PC-3 (cell line): Measurements from ENCODE around the gene ZNF628. TPM values are rescaled to one million over a fixed set of nuclear protein-coding genes. Genes with fewer than 3 reads are reported as not detected.

ENCODE experiments used
- ATAC-seq: fragments of 200-7000 bp; cut with Tn5 transposase; 2 replicates; pipeline ENCODE4 v1.9.1; 2020; ENCODE audit warnings: mild to moderate bottlenecking, moderate library complexity
- BruUV-seq: library from RNA; stranded (reverse); fragments of 400-500 nt; replicated peaks from 2 replicates; lab custom pipeline; 2021; lab: Mats Ljungman, UMichigan
- CTCF ChIA-PET: fragments of 300-600 bp; sonication (Branson Sonifier 250); formaldehyde crosslinking; loops from one replicate; lab custom pipeline; 2022; ENCODE audit warnings: antibody characterized with exemption; lab: Charles Lee
- POLR2A ChIA-PET: fragments of 300-600 bp; sonication (Branson Sonifier 250); formaldehyde crosslinking; loops from one replicate; lab custom pipeline; 2022; ENCODE audit warnings: antibody characterized with exemption; ENCODE audit not compliant: unreplicated experiment; lab: Charles Lee
- DNase-seq: peaks from one replicate; pipeline ENCODE4 v3.0.0-alpha.2; 2015
- H2AFZ ChIP-seq: fragments of 300-600 bp; sonication (generic); 2 replicates; pipeline ENCODE4 v1.6.0; 2016; ENCODE audit warnings: antibody characterized with exemption, low read length
- H3F3A ChIP-seq: fragments of 300-600 bp; sonication (generic); one replicate; pipeline ENCODE4 v1.6.0; 2017; ENCODE audit warnings: antibody characterized with exemption, low read length, control low read depth, mild to moderate bottlenecking; ENCODE audit not compliant: unreplicated experiment
- H3K27ac ChIP-seq: fragments of 300-600 bp; sonication (generic); 2 replicates; pipeline ENCODE4 v1.5.1; 2016; ENCODE audit warnings: mild to moderate bottlenecking, low read length
- H3K27me3 ChIP-seq: fragments of 300-600 bp; sonication (generic); 2 replicates; pipeline ENCODE4 v1.6.1; 2016; ENCODE audit warnings: low read length, mixed read lengths
- H3K36me3 ChIP-seq: fragments of 300-600 bp; sonication (generic); 2 replicates; pipeline ENCODE4 v1.6.1; 2016; ENCODE audit warnings: low read depth, mixed run types, low read length, mixed read lengths
- H3K4me1 ChIP-seq: fragments of 300-600 bp; sonication (generic); 2 replicates; pipeline ENCODE4 v1.5.1; 2016; ENCODE audit warnings: low read length; ENCODE audit not compliant: insufficient read depth
- H3K4me2 ChIP-seq: fragments of 300-600 bp; sonication (generic); 2 replicates; pipeline ENCODE4 v1.6.0; 2016; ENCODE audit warnings: low read length
- H3K4me3 ChIP-seq: fragments of 300-600 bp; sonication (generic); 2 replicates; pipeline ENCODE4 v1.5.1; 2016; ENCODE audit warnings: mild to moderate bottlenecking, low read length, mixed read lengths
- H3K79me2 ChIP-seq: fragments of 300-600 bp; sonication (generic); 2 replicates; pipeline ENCODE4 v1.6.1; 2017; ENCODE audit warnings: low read length, mixed read lengths
- H3K9ac ChIP-seq: fragments of 300-600 bp; sonication (generic); 2 replicates; pipeline ENCODE4 v1.6.0; 2016; ENCODE audit warnings: mild to moderate bottlenecking, low read length
- H3K9me2 ChIP-seq: fragments of 300-600 bp; sonication (generic); replicated peaks from 2 replicates; pipeline ENCODE4 v1.6.1; 2016; ENCODE audit warnings: mixed run types, low read length, mixed read lengths
- H3K9me3 ChIP-seq: fragments of 300-600 bp; sonication (generic); 2 replicates; pipeline ENCODE4 v1.6.1; 2016; ENCODE audit warnings: low read length, mixed read lengths
- H4K20me1 ChIP-seq: fragments of 300-600 bp; sonication (generic); 2 replicates; pipeline ENCODE4 v1.6.1; 2016; ENCODE audit warnings: low read length, mixed read lengths
- CTCF ChIP-seq: fragments of 300-600 bp; sonication (generic); conservative IDR thresholded peaks from 2 replicates; pipeline ENCODE4 v1.5.1; 2017; ENCODE audit warnings: antibody characterized with exemption, low read depth, mild to moderate bottlenecking, low read length
- EZH2 ChIP-seq: fragments of 300-600 bp; sonication (generic); IDR thresholded peaks from one replicate; pipeline ENCODE4 v1.6.1; 2017; ENCODE audit warnings: antibody characterized with exemption, mild to moderate bottlenecking, low read length; ENCODE audit not compliant: unreplicated experiment
- EZH2phosphoT487 ChIP-seq: fragments of 300-600 bp; sonication (generic); IDR thresholded peaks from 2 replicates; pipeline ENCODE4 v1.6.1; 2018; ENCODE audit warnings: mild to moderate bottlenecking, antibody characterized with exemption, low read length, borderline replicate concordance
- intact Hi-C: fragments of 100-400 bp; cut with micrococcal nuclease; formaldehyde crosslinking; loops from 2 replicates; pipeline ENCODE4 v1.9.0; 2023
- total RNA-seq: library from RNA; depleted of rRNA; stranded (reverse); fragments of >200 nt; gene quantifications from 2 replicates; pipeline ENCODE4 v1.2.3, GENCODE V29; 2014

ZNF628 gene
- total RNA-seq, 1 experiment from 2014 or later: 11.8 TPM

GRCh38 chr19:55491546-55492360 is 15.3 kb downstream of the ZNF628 start:
- no peaks in the 10 kb centered on the region for H3K9me2 ChIP-seq
- POLR2A ChIA-PET: no interaction called here
- no peak overlapping the region for H3K27ac ChIP-seq
- intact Hi-C loops: no loop called here
- no peak overlapping the region for H3K4me3 ChIP-seq
- CTCF ChIA-PET: interaction anchor here (1.0 kb wide), 1 partner anchor 12 kb away, joined by 3 read pairs; no protein-coding TSS in a partner anchor
- H3K36me3 ChIP-seq: no peaks in the 10 kb centered on the region
- peaks cover 17% of the 10 kb centered on the region for H3K4me1 ChIP-seq
- H3F3A ChIP-seq: peaks cover 3% of the 10 kb centered on the region
- no peak overlapping the region for H3K4me2 ChIP-seq
- H3K79me2 ChIP-seq: no peaks in the 10 kb centered on the region
- H3K9me3 ChIP-seq: no peaks in the 10 kb centered on the region
- H3K9ac ChIP-seq: no peak overlapping the region
- no peak for DNase-seq
- TF ChIP-seq EZH2phosphoT487: no peak
- no peak for TF ChIP-seq EZH2
- TF ChIP-seq CTCF: no peak
- no TSS peak for BruUV-seq
- no peaks in the 10 kb centered on the region for H3K27me3 ChIP-seq
- peak; percentile 11 for ATAC-seq
- no peak overlapping the region for H2AFZ ChIP-seq
- no peaks in the 10 kb centered on the region for H4K20me1 ChIP-seq

GRCh38 chr19:55492362-55492944 is 16.0 kb downstream of the ZNF628 start:
- no peaks in the 10 kb centered on the region for H3K27me3 ChIP-seq
- no peak overlapping the region for H3K4me2 ChIP-seq
- no peaks in the 10 kb centered on the region for H3K9me2 ChIP-seq
- ATAC-seq (no peak), DNase-seq (no peak)
- no peak overlapping the region for H3K4me3 ChIP-seq
- ChIA-PET POLR2A (interaction anchor here (0.6 kb wide), 1 partner anchor 13 kb away, joined by 3 read pairs; no protein-coding TSS in a partner anchor), CTCF (interaction anchor here (1.0 kb wide), 1 partner anchor 12 kb away, joined by 3 read pairs; no protein-coding TSS in a partner anchor)
- H3K9me3 ChIP-seq: no peaks in the 10 kb centered on the region
- H3K27ac ChIP-seq: no peak overlapping the region
- peaks cover 10% of the 10 kb centered on the region for H3K4me1 ChIP-seq
- no peaks in the 10 kb centered on the region for H3K36me3 ChIP-seq
- no peak overlapping the region for H2AFZ ChIP-seq
- intact Hi-C loops: no loop called here
- TF ChIP-seq CTCF: no peak
- no peak for TF ChIP-seq EZH2phosphoT487
- TF ChIP-seq EZH2: no peak
- no peaks in the 10 kb centered on the region for H3K79me2 ChIP-seq
- no peak overlapping the region for H3K9ac ChIP-seq
- no TSS peak for BruUV-seq
- no peaks in the 10 kb centered on the region for H3F3A ChIP-seq
- no peaks in the 10 kb centered on the region for H4K20me1 ChIP-seq
